PC-3 (cell line): Measurements from ENCODE around the gene SLC19A1. TPM values are rescaled to one million over a fixed set of nuclear protein-coding genes. Genes with fewer than 3 reads are reported as not detected.

ENCODE experiments used
- ATAC-seq: fragments of 200-7000 bp; cut with Tn5 transposase; 2 replicates; pipeline ENCODE4 v1.9.1; 2020; ENCODE audit warnings: mild to moderate bottlenecking, moderate library complexity
- BruUV-seq: library from RNA; stranded (reverse); fragments of 400-500 nt; replicated peaks from 2 replicates; lab custom pipeline; 2021; lab: Mats Ljungman, UMichigan
- CTCF ChIA-PET: fragments of 300-600 bp; sonication (Branson Sonifier 250); formaldehyde crosslinking; loops from one replicate; lab custom pipeline; 2022; ENCODE audit warnings: antibody characterized with exemption; lab: Charles Lee
- POLR2A ChIA-PET: fragments of 300-600 bp; sonication (Branson Sonifier 250); formaldehyde crosslinking; loops from one replicate; lab custom pipeline; 2022; ENCODE audit warnings: antibody characterized with exemption; ENCODE audit not compliant: unreplicated experiment; lab: Charles Lee
- DNase-seq: peaks from one replicate; pipeline ENCODE4 v3.0.0-alpha.2; 2015
- H2AFZ ChIP-seq: fragments of 300-600 bp; sonication (generic); 2 replicates; pipeline ENCODE4 v1.6.0; 2016; ENCODE audit warnings: antibody characterized with exemption, low read length
- H3F3A ChIP-seq: fragments of 300-600 bp; sonication (generic); one replicate; pipeline ENCODE4 v1.6.0; 2017; ENCODE audit warnings: antibody characterized with exemption, low read length, control low read depth, mild to moderate bottlenecking; ENCODE audit not compliant: unreplicated experiment
- H3K27ac ChIP-seq: fragments of 300-600 bp; sonication (generic); 2 replicates; pipeline ENCODE4 v1.5.1; 2016; ENCODE audit warnings: mild to moderate bottlenecking, low read length
- H3K27me3 ChIP-seq: fragments of 300-600 bp; sonication (generic); 2 replicates; pipeline ENCODE4 v1.6.1; 2016; ENCODE audit warnings: low read length, mixed read lengths
- H3K36me3 ChIP-seq: fragments of 300-600 bp; sonication (generic); 2 replicates; pipeline ENCODE4 v1.6.1; 2016; ENCODE audit warnings: low read depth, mixed run types, low read length, mixed read lengths
- H3K4me1 ChIP-seq: fragments of 300-600 bp; sonication (generic); 2 replicates; pipeline ENCODE4 v1.5.1; 2016; ENCODE audit warnings: low read length; ENCODE audit not compliant: insufficient read depth
- H3K4me2 ChIP-seq: fragments of 300-600 bp; sonication (generic); 2 replicates; pipeline ENCODE4 v1.6.0; 2016; ENCODE audit warnings: low read length
- H3K4me3 ChIP-seq: fragments of 300-600 bp; sonication (generic); 2 replicates; pipeline ENCODE4 v1.5.1; 2016; ENCODE audit warnings: mild to moderate bottlenecking, low read length, mixed read lengths
- H3K79me2 ChIP-seq: fragments of 300-600 bp; sonication (generic); 2 replicates; pipeline ENCODE4 v1.6.1; 2017; ENCODE audit warnings: low read length, mixed read lengths
- H3K9ac ChIP-seq: fragments of 300-600 bp; sonication (generic); 2 replicates; pipeline ENCODE4 v1.6.0; 2016; ENCODE audit warnings: mild to moderate bottlenecking, low read length
- H3K9me2 ChIP-seq: fragments of 300-600 bp; sonication (generic); replicated peaks from 2 replicates; pipeline ENCODE4 v1.6.1; 2016; ENCODE audit warnings: mixed run types, low read length, mixed read lengths
- H3K9me3 ChIP-seq: fragments of 300-600 bp; sonication (generic); 2 replicates; pipeline ENCODE4 v1.6.1; 2016; ENCODE audit warnings: low read length, mixed read lengths
- H4K20me1 ChIP-seq: fragments of 300-600 bp; sonication (generic); 2 replicates; pipeline ENCODE4 v1.6.1; 2016; ENCODE audit warnings: low read length, mixed read lengths
- CTCF ChIP-seq: fragments of 300-600 bp; sonication (generic); conservative IDR thresholded peaks from 2 replicates; pipeline ENCODE4 v1.5.1; 2017; ENCODE audit warnings: antibody characterized with exemption, low read depth, mild to moderate bottlenecking, low read length
- EZH2 ChIP-seq: fragments of 300-600 bp; sonication (generic); IDR thresholded peaks from one replicate; pipeline ENCODE4 v1.6.1; 2017; ENCODE audit warnings: antibody characterized with exemption, mild to moderate bottlenecking, low read length; ENCODE audit not compliant: unreplicated experiment
- EZH2phosphoT487 ChIP-seq: fragments of 300-600 bp; sonication (generic); IDR thresholded peaks from 2 replicates; pipeline ENCODE4 v1.6.1; 2018; ENCODE audit warnings: mild to moderate bottlenecking, antibody characterized with exemption, low read length, borderline replicate concordance
- intact Hi-C: fragments of 100-400 bp; cut with micrococcal nuclease; formaldehyde crosslinking; loops from 2 replicates; pipeline ENCODE4 v1.9.0; 2023
- total RNA-seq: library from RNA; depleted of rRNA; stranded (reverse); fragments of >200 nt; gene quantifications from 2 replicates; pipeline ENCODE4 v1.2.3, GENCODE V29; 2014

SLC19A1 gene
- total RNA-seq, 1 experiment from 2014 or later = 54.2 TPM

GRCh38 chr21:45455674-45456583, 86.3 kb downstream of the SLC19A1 start:
- H3K4me2 ChIP-seq = peak overlapping the region; percentile 74; the same call in 1 of the 2 replicates
- no peaks in the 10 kb centered on the region for H3K9me2 ChIP-seq
- H3K27me3 ChIP-seq = no peaks in the 10 kb centered on the region
- H3K27ac ChIP-seq = no peak overlapping the region
- ATAC-seq (no peak), DNase-seq (no peak)
- intact Hi-C loops = no loop called here
- no peak overlapping the region for H3K9ac ChIP-seq
- 0 out of 2 replicates have a peak, but pooled peaks cover 2% of the 10 kb centered on the region for H3K36me3 ChIP-seq
- POLR2A ChIA-PET = no interaction called here
- H3K4me1 ChIP-seq = peaks cover 23% of the 10 kb centered on the region
- BruUV-seq = no TSS peak
- H3K9me3 ChIP-seq = peaks cover 3% of the 10 kb centered on the region; the same call in 1 of the 2 replicates
- peaks cover 8% of the 10 kb centered on the region for H3F3A ChIP-seq
- TF ChIP-seq CTCF (no peak), EZH2phosphoT487 (no peak), EZH2 (no peak)
- H3K4me3 ChIP-seq = no peak overlapping the region; the same call in 1 of the 2 replicates
- no peak overlapping the region for H2AFZ ChIP-seq
- 0 out of 2 replicates have a peak, but pooled peaks cover 6% of the 10 kb centered on the region for H4K20me1 ChIP-seq
- CTCF ChIA-PET = no interaction called here
- no peaks in the 10 kb centered on the region for H3K79me2 ChIP-seq

GRCh38 chr21:45454926-45455673, 87.1 kb downstream of the SLC19A1 start:
- intact Hi-C loops = no loop called here

More at GRCh38 chr21:45454926-45455673, 87.1 kb downstream of the SLC19A1 start:
- peak; percentile 86 for ATAC-seq
- Histone ChIP-seq H4K20me1 (0 out of 2 replicates have a peak, but pooled peaks cover 6% of the 10 kb centered on the region), H3K27me3 (no peaks in the 10 kb centered on the region), H3K4me1 (peaks cover 15% of the 10 kb centered on the region), H3K79me2 (no peaks in the 10 kb centered on the region), H3F3A (peaks cover 8% of the 10 kb centered on the region), H3K4me3 (peak overlapping the region; percentile 32; the same call in 1 of the 2 replicates), H2AFZ (0 out of 2 replicates have a peak overlapping the region, but pooled peaks have one; percentile 14), H3K27ac (peak overlapping the region; percentile 22; the same call in 1 of the 2 replicates), H3K9me3 (peaks cover 3% of the 10 kb centered on the region; the same call in 1 of the 2 replicates), H3K4me2 (peak overlapping the region; percentile 74), H3K36me3 (0 out of 2 replicates have a peak, but pooled peaks cover 2% of the 10 kb centered on the region), H3K9me2 (no peaks in the 10 kb centered on the region), H3K9ac (no peak overlapping the region)
- POLR2A ChIA-PET = no interaction called here
- no TSS peak for BruUV-seq
- peak; percentile 69 for DNase-seq
- TF ChIP-seq CTCF (no peak), EZH2phosphoT487 (no peak), EZH2 (no peak)
- CTCF ChIA-PET = interaction anchor here (0.5 kb wide), 1 partner anchor 523 kb away, joined by 3 read pairs; no protein-coding TSS in a partner anchor
